H1 (cell line): Measurements from ENCODE around the gene MAML3. TPM values are rescaled to one million over a fixed set of nuclear protein-coding genes. Genes with fewer than 3 reads are reported as not detected.
A peak's percentile ranks its signal among the peaks of the same experiment; 100 is the strongest.

Experiments
- CTCF ChIA-PET: fragments of 300-600 bp; sonication (Branson Sonifier 250); formaldehyde crosslinking; loops from one replicate; lab custom pipeline; 2021; ENCODE audit not compliant: partially characterized antibody; lab: Charles Lee
- POLR2A ChIA-PET: fragments of 300-600 bp; sonication (Branson Sonifier 250); formaldehyde crosslinking; loops from one replicate; lab custom pipeline; 2021; ENCODE audit warnings: inconsistent platforms; ENCODE audit not compliant: partially characterized antibody; lab: Charles Lee
- DNase-seq, 2 experiments: peaks; one replicate each; pipeline versions ENCODE4 v3.0.0 to v3.0.0-alpha.2; 2010 to 2022; ENCODE audit warnings: low spot score in 2 of 2, low read depth in 1 of 2, mixed read lengths in 1 of 2
- FAIRE-seq: peaks from 2 replicates; lab custom pipeline; 2011; peaks lifted over from hg19 to GRCh38; lab: Jason Lieb, UNC
- H2AFZ ChIP-seq: 2 replicates; pipeline ENCODE4 v1.8.1; 2012; ENCODE audit warnings: low read length, inconsistent platforms
- H2AK5ac ChIP-seq: 2 replicates; pipeline ENCODE4 v1.6.1; 2013; ENCODE audit warnings: low read depth, low read length
- H2BK120ac ChIP-seq: replicated peaks from 2 replicates; pipeline ENCODE3; 2013; ENCODE audit warnings: low read depth, low read length, inconsistent platforms
- H2BK12ac ChIP-seq: 2 replicates; pipeline ENCODE4 v1.6.1; 2013; ENCODE audit warnings: low read depth, low read length
- H2BK15ac ChIP-seq: 2 replicates; pipeline ENCODE4 v1.6.1; 2013; ENCODE audit warnings: low read length
- H2BK20ac ChIP-seq: 2 replicates; pipeline ENCODE4 v1.6.1; 2013; ENCODE audit warnings: low read length
- H2BK5ac ChIP-seq: 2 replicates; pipeline ENCODE4 v1.6.1; 2013; ENCODE audit warnings: low read depth, low read length
- H3K14ac ChIP-seq: 2 replicates; pipeline ENCODE4 v1.6.1; 2013; ENCODE audit warnings: inconsistent platforms; ENCODE audit not compliant: insufficient read length
- H3K18ac ChIP-seq: 2 replicates; pipeline ENCODE4 v1.6.1; 2013; ENCODE audit warnings: low read length; ENCODE audit errors: extremely low read depth
- H3K23ac ChIP-seq: 2 replicates; pipeline ENCODE4 v1.6.1; 2013; ENCODE audit warnings: inconsistent platforms; ENCODE audit not compliant: insufficient read length
- H3K23me2 ChIP-seq: 2 replicates; pipeline ENCODE4 v1.6.1; 2013; ENCODE audit warnings: low read depth, low read length
- H3K27ac ChIP-seq: 2 replicates; pipeline ENCODE4 v1.6.1; 2011; ENCODE audit warnings: low read depth, low read length, inconsistent platforms
- H3K27me3 ChIP-seq, 4 experiments: replicated peaks in 1 of 4; 1 replicate in 1 of 4; 2 replicates in 3 of 4; pipeline versions ENCODE4 v1.6.1 to v1.8.1; 2011 to 2013; ENCODE audit warnings: low read length in 3 of 4, mild to moderate bottlenecking in 3 of 4, inconsistent platforms in 2 of 4, mixed read lengths in 2 of 4, moderate library complexity in 1 of 4; ENCODE audit not compliant: control insufficient read depth in 3 of 4, insufficient read depth in 3 of 4; ENCODE audit errors: extremely low read depth in 1 of 4
- H3K36me3 ChIP-seq, 4 experiments: 2 replicates each; pipeline versions ENCODE4 v1.6.1 to v1.8.1; 2011 to 2013; ENCODE audit warnings: mild to moderate bottlenecking in 4 of 4, low read length in 3 of 4, moderate library complexity in 2 of 4, control low read depth in 1 of 4, inconsistent platforms in 1 of 4; ENCODE audit not compliant: insufficient read depth in 4 of 4, control insufficient read depth in 2 of 4
- H3K4ac ChIP-seq: replicated peaks from 2 replicates; pipeline ENCODE3; 2013; ENCODE audit warnings: low read length, low read depth, mixed read lengths, inconsistent platforms; ENCODE audit not compliant: insufficient read length
- H3K4me1 ChIP-seq, 4 experiments: replicated peaks in 1 of 4; 1 replicate in 1 of 4; 2 replicates in 3 of 4; pipeline versions ENCODE4 v1.6.1 to v1.8.1; 2011 to 2013; ENCODE audit warnings: low read length in 3 of 4, inconsistent platforms in 2 of 4, mixed read lengths in 1 of 4; ENCODE audit not compliant: insufficient read depth in 4 of 4, control insufficient read depth in 3 of 4
- H3K4me2 ChIP-seq, 2 experiments: 2 replicates each; pipeline versions ENCODE4 v1.6.1 to v1.8.1; 2011 to 2013; ENCODE audit warnings: low read depth in 2 of 2, low read length in 2 of 2, control low read depth in 1 of 2, inconsistent platforms in 1 of 2, mild to moderate bottlenecking in 1 of 2; ENCODE audit not compliant: insufficient read depth in 1 of 2
- H3K4me3 ChIP-seq, 4 experiments: fragments of 200-600, 300-600 bp in 1 of 4; sonication (generic), shearing (Covaris generic), sonication (Bioruptor Twin) in 1 of 4; 2 replicates each; pipeline versions ENCODE4 v1.5.1 to v1.8.1; 2011 to 2016; ENCODE audit warnings: low read length in 4 of 4, low read depth in 3 of 4, control low read depth in 2 of 4, inconsistent platforms in 2 of 4, mild to moderate bottlenecking in 2 of 4, mixed read lengths in 1 of 4, moderate library complexity in 1 of 4; ENCODE audit not compliant: insufficient read depth in 2 of 4; ENCODE audit errors: extremely low read depth in 1 of 4
- H3K56ac ChIP-seq: replicated peaks from 2 replicates; pipeline ENCODE3; 2013; ENCODE audit warnings: low read depth, mild to moderate bottlenecking, mixed read lengths, low read length, inconsistent platforms; ENCODE audit not compliant: insufficient read length
- H3K79me1 ChIP-seq: 2 replicates; pipeline ENCODE4 v1.6.1; 2013; ENCODE audit warnings: low read depth, low read length, control low read depth
- H3K79me2 ChIP-seq, 2 experiments: 2 replicates each; pipeline versions ENCODE4 v1.6.1 to v1.8.1; 2012 to 2013; ENCODE audit warnings: low read length in 2 of 2, mild to moderate bottlenecking in 2 of 2, inconsistent platforms in 1 of 2; ENCODE audit not compliant: insufficient read depth in 2 of 2, control insufficient read depth in 1 of 2
- H3K9ac ChIP-seq, 4 experiments: replicated peaks in 1 of 4; 1 replicate in 1 of 4; 2 replicates in 3 of 4; pipeline versions ENCODE4 v1.6.1 to v1.8.1; 2011 to 2013; ENCODE audit warnings: low read depth in 3 of 4, low read length in 3 of 4, control low read depth in 2 of 4, mild to moderate bottlenecking in 2 of 4, moderate library complexity in 2 of 4, inconsistent platforms in 1 of 4; ENCODE audit errors: extremely low read depth in 1 of 4
- H3K9me3 ChIP-seq, 2 experiments: 2 replicates each; pipeline versions ENCODE4 v1.6.1 to v1.8.1; 2012 to 2013; ENCODE audit warnings: mild to moderate bottlenecking in 2 of 2, moderate library complexity in 2 of 2, control low read depth in 1 of 2, inconsistent platforms in 1 of 2, low read depth in 1 of 2, low read length in 1 of 2, mixed read lengths in 1 of 2; ENCODE audit not compliant: insufficient read depth in 2 of 2
- H4K20me1 ChIP-seq, 2 experiments: replicated peaks in 1 of 2; 2 replicates each; pipeline versions ENCODE3 to v1.8.1; 2011 to 2013; ENCODE audit warnings: inconsistent platforms in 2 of 2, low read length in 2 of 2, mild to moderate bottlenecking in 1 of 2; ENCODE audit not compliant: insufficient read depth in 2 of 2, control insufficient read depth in 1 of 2
- H4K5ac ChIP-seq: 2 replicates; pipeline ENCODE4 v1.6.1; 2013; ENCODE audit warnings: low read length, low read depth, mixed read lengths, inconsistent platforms; ENCODE audit not compliant: insufficient read length
- H4K8ac ChIP-seq: 2 replicates; pipeline ENCODE4 v1.8.0; 2013; ENCODE audit warnings: mild to moderate bottlenecking, moderate library complexity, low read length, inconsistent platforms; ENCODE audit not compliant: insufficient read depth; ENCODE audit errors: extremely low read depth
- H4K91ac ChIP-seq: replicated peaks from 2 replicates; pipeline ENCODE3; 2013; ENCODE audit warnings: low read length, mixed read lengths, inconsistent platforms; ENCODE audit not compliant: insufficient read length
- ASH2L ChIP-seq: fragments of 200-600, 300-600 bp; sonication (generic); IDR thresholded peaks from one replicate; pipeline ENCODE4 v1.7.1; 2017; ENCODE audit warnings: low read length
- EZH2 ChIP-seq: fragments of 200-600 bp; sonication (generic); IDR thresholded peaks from 2 replicates; pipeline ENCODE4 v1.7.1; 2012; ENCODE audit warnings: low read depth, mild to moderate bottlenecking, moderate library complexity, low read length, inconsistent platforms; ENCODE audit not compliant: severe bottlenecking
- RBBP5 ChIP-seq: IDR thresholded peaks from 2 replicates; pipeline ENCODE4 v1.7.1; 2012; ENCODE audit warnings: low read depth, mild to moderate bottlenecking, inconsistent platforms, low read length, moderate library complexity, borderline replicate concordance
- WGBS, 2 experiments: shearing (Covaris generic) in 1 of 2; methylation state at CpG; one replicate each; pipeline versions ENCODE4 v1.1.6 to v1.1.7; 2013 to 2015; ENCODE audit warnings: low lambda C conversion rate in 2 of 2, mixed read lengths in 2 of 2, inconsistent platforms in 1 of 2, low coverage in 1 of 2, missing lambda C conversion rate in 1 of 2; ENCODE audit not compliant: insufficient replicate concordance in 2 of 2, insufficient coverage in 1 of 2, insufficient read length in 1 of 2; ENCODE audit errors: extremely low coverage in 1 of 2, missing lambda C conversion rate in 1 of 2; 5-methylcytosine and 5-hydroxymethylcytosine counted together
- polyA plus RNA-seq, 7 experiments: library from polyadenylated mRNA; depleted of rRNA in 3 of 7; stranded (reverse) in 5 of 7; unstranded in 2 of 7; fragments of >200 nt in 5 of 7; fragments of 200-250 nt in 2 of 7; gene quantifications; 1 replicate in 5 of 7; 2 replicates in 1 of 7; 4 replicates in 1 of 7; pipeline versions ENCODE4 v1.2.1 to v1.2.3, GENCODE V29; 2011 to 2013; ENCODE audit warnings: missing spikeins in 2 of 7, mixed read lengths in 2 of 7
- total RNA-seq: library from RNA; stranded (reverse); fragmentation: NEBNext Ultra II Directional; extraction: Animal tissue kit (Norgen Biotek cat#: 25700); gene quantifications from 2 replicates; pipeline ENCODE4 v1.2.1, GENCODE V29; 2021

Gene MAML3
- total and polyA plus RNA-seq, 2 of the 8 experiments (the other 6 are each of a cell fraction or from before 2014, with no cell fraction given): 2.1 to 5.7 TPM

- no peak overlapping the region for H2BK15ac ChIP-seq
- H2BK5ac ChIP-seq: no peak overlapping the region
- DNase-seq (no peak), FAIRE-seq (no peak)
- H4K8ac ChIP-seq: peak overlapping the region; percentile 76; the same call in 1 of the 2 replicates
- H2AFZ ChIP-seq: no peak overlapping the region
- ChIA-PET CTCF (interaction anchor here (0.5 to 2.1 kb wide), 4 partner anchors 8 to 156 kb away, joined by 3 to 5 read pairs (median 4); no protein-coding TSS in a partner anchor), POLR2A (no interaction called here)
- no peaks in the 10 kb centered on the region for H3K79me2 ChIP-seq
- no peak overlapping the region for H3K56ac ChIP-seq
- H3K79me1 ChIP-seq: no peaks in the 10 kb centered on the region
- H3K27me3 ChIP-seq: no peaks in the 10 kb centered on the region
- H3K18ac ChIP-seq: no peak overlapping the region
- H3K36me3 ChIP-seq: no peaks in the 10 kb centered on the region
- TF ChIP-seq EZH2 (no peak), RBBP5 (no peak), ASH2L (no peak)
- H3K27ac ChIP-seq: no peak overlapping the region
- no peak overlapping the region for H3K4me3 ChIP-seq
- no peak overlapping the region for H3K23ac ChIP-seq
- H3K9ac ChIP-seq: no peak overlapping the region
- H3K23me2 ChIP-seq: no peaks in the 10 kb centered on the region; the same call in 1 of the 2 replicates
- H3K4ac ChIP-seq: no peak overlapping the region
- no peak overlapping the region for H4K91ac ChIP-seq
- H3K14ac ChIP-seq: no peak overlapping the region
- no peaks in the 10 kb centered on the region for H4K20me1 ChIP-seq
- no peak overlapping the region for H2BK120ac ChIP-seq
- H4K5ac ChIP-seq: no peak overlapping the region
- H2BK12ac ChIP-seq: no peak overlapping the region
- no peak overlapping the region for H2AK5ac ChIP-seq
- WGBS, 2 experiments: 74% methylated on average over 8 of the region's 8 CpGs; no CpG with 5 or more reads in 1 of the 2 experiments
- H2BK20ac ChIP-seq: no peak overlapping the region
- no peak overlapping the region for H3K4me2 ChIP-seq
- H3K9me3 ChIP-seq: no peaks in the 10 kb centered on the region
- H3K4me1 ChIP-seq: peaks cover 0 to 13% (median 7%) of the 10 kb centered on the region in 4 experiments; a peak in 6 of 7 replicates
Measured at GRCh38 chr4:139889264-139889663, 264.7 kb downstream of the MAML3 start.
